Globus pallidus (tissue), 1 donor: ENCODE measurements around the gene GID8.
"Not testable (repeated sequence)": the region's sequence is repeated elsewhere in the genome, so short reads cannot be mapped to it uniquely, and the experiment has no call there.

Experiments used
- DNase-seq: peaks from one replicate; pipeline ENCODE4 v3.0.0-alpha.2; 2015; ENCODE audit warnings: low spot score

Gene GID8

DNA sequence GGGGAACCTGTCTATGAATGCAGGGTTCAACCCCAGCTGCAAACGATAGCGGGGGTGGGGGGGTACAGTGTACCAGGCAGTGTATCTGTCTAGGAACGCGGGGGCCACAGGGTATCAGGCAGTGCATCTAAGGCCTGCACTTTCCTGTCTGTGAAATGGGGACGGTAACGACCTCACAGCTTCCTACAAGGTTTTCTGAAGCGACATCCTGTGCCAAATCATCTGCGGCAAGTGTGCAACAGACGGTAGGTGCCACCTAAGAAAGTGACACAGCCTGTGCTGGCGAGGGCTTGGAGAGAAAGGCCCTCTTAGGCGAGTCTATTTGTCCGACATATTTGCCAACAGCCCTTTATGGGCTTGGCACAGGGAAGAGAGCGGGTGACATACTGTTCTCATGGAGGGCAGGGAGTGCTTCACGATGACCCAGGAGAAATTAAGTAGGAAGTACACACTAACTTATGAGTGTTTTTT lies 15.5 kb upstream of the GID8 start:
- no peak for DNase-seq

DNA sequence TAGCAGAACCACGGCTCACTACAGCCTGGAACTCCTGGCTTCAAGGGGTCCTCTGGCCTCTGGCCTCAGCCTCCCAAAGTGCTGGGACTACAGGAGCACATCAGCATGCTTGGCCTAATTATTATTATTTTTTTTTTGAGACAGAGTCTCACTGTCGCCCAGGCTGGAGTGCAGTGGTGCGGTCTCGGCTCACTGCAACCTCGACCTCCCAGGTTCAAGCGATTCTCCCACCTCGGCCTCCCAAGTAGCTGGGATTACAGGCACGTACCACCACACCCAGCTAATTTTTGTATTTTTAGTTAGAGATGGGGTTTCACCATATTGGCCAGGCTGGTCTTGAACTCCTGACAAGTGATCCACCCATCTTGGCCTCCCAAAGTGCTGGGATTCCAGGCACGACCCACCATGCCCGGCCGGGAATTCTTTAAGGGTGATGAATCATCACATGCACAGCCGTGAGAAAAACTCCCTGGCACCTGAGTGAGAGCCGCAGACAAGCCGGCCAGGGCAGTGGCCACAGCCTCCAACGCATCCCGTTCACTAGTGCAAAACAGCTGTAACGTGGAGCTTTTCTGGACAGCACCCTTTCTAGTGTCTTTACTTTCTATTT lies 14.8 kb upstream of the GID8 start:
- DNase-seq, result not testable (repeated sequence)

GRCh38 chr20:62923669-62924441 lies 14.1 kb upstream of the GID8 start:
- no peak for DNase-seq

DNA sequence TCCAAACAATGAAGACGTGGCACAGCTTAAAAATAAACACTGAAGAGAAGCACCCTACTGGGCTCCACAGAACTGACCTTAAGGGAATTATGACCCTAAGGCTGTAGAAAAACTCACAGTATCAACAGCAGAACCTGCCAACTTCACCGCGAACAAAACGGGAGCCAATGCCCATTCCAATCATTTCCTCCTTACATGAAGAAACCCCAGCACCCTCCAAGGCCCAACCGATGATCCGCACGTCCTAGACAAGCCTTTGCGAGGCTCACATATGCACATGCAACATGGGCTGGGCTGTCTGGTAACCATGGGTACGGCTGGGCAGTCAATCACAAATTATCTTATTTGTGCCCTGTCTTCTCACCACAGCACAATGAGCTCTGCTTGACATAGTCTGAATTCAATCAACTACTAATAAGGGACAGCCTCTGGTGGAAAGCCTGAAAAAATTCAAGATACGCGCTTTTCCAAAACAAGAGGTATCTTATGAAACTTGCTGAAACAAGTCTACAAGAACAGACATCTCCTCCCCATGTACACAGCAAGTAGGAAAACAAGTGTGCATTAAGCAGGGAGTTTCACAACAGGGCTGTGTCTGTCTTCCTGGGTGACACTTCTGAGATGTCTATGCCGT lies 13.4 kb upstream of the GID8 start:
- DNase-seq, result no peak

DNA sequence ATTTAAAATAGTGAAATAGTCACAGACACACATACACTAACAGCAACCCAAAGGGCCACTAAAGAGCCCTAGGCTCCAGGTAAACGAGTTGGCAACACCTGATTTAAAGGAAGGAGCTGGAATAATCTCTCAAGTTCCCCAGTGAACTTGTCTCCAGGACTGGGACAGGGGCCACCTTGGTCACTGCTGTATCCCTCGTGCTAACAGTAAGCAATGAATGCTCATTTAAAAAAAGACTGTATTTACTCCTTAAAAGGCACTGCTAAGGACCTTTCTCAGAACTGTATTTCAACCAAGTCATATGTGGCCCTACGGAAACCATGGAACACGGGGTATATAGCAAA lies 12.9 kb upstream of the GID8 start:
- DNase-seq, result no peak

- peak; percentile 8 for DNase-seq
Measured at GRCh38 chr20:62925420-62926228, 12.3 kb upstream of the GID8 start.

- peak; percentile 86 for DNase-seq
Measured at GRCh38 chr20:62926229-62927127, 11.5 kb upstream of the GID8 start, which contains the start of gene DIDO1. TSS of gene DIDO1 (minus strand) at chr20:62926505.

DNA sequence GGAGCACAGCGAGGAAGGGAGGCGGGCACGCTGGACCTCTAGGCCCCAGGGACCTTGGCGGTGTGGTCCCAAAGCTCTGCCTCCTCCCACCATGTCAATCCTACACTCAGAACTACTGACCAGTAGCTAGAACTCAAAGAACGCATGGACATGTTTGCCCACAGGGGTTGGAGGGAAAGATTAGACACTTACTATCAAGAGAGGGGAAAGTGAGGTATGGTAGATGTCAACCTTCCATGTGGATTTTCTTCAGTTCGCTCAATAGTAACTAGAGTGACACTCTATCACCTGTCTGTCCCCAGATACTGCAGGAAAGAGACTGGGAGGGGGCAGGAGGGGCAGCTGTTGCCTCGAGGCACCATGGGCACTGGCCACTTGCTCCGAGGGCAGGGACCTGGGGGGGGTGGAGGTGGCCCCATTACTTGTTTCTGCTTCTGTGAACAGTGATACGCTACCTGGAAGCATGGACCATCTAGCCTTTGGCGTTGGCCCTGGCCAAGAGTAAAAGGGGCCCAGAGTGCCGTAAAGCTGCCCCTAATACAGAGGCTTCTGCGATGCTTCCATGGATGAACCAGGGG lies 10.7 kb upstream of the GID8 start:
- DNase-seq, result no peak

GRCh38 chr20:62928246-62928939 lies 9.6 kb upstream of the GID8 start:
- no peak for DNase-seq

DNA sequence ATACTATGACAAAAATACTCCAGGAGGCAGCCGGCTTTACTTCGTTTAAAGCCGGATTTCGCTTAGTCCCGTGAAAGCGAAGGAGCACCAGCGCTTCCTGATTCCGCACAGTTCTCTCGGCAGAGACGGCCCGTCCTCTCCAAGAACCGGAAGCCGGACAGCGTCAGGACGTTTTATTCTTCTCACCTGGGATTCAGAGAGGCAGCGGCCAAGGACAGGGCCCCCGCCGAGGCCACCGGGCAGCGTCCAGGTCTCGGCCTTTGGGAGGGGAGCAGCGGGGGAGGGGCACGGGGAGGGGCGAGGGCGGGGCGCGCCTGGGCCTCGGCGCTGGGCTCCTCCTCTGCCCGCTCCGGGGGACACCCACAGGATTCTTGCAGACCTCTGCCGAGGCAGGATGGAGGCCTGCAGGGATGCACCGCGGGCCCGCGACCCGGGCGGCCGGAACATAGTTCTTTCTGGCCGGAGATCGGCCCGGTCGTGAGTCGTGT lies 8.9 kb upstream of the GID8 start:
- peak; percentile 25 for DNase-seq

DNA sequence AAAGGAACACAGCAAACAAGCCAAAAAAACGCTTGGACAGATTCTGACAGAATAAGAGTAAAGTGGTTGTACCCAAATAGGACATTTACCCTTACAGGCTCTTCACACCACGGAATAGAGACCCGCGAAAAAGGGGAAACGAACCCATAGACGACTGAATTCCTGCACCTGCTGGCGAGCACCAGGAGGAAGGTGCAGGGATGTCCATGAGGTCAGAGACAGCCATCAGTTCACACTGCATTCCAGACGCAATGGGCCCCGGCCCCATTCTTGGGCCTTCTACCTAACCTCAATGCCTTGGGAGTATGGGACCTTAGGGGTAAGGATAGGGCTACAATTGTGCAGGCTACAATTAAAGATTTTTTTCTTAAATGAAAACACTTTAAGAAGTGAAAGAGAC lies 6.5 kb upstream of the GID8 start:
- DNase-seq, result no peak

GRCh38 chr20:62933966-62934365 lies 4.0 kb upstream of the GID8 start:
- no peak for DNase-seq

DNA sequence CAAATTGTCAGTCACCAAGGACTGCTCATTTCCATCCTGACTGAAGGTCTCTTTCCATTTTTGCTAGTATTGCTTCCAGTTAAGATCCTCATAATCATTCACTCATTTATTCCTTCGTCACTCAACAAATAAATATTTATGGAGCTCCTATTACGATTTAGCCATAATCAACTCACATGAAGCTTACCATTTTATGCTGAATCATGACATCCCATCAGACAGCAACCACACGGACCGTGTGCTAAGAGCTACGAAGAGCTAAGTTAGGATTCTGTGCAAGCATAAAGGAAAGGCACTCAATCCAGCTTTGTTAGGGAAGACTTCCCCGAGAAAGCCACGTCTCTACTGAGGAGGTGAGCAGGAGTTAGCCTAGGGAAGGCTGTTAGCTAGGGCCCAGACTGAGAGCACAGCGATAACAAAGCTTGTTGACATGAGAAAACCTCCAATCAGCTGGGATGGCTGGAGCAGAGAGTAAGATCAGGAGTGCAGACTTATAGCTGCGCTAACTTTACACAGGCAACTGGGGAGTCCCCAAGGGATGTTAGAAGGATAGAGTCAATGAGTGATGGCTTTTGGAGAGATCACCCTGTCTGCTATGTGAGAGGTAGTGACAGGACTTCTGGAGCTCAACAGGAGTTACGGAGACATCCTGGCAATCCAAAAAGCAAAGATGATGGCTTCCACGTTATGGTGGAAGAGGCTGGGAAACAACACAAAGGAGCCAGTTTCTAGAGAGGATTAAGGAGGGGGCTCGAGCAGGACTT lies 2.6 kb upstream of the GID8 start:
- no peak for DNase-seq

DNA sequence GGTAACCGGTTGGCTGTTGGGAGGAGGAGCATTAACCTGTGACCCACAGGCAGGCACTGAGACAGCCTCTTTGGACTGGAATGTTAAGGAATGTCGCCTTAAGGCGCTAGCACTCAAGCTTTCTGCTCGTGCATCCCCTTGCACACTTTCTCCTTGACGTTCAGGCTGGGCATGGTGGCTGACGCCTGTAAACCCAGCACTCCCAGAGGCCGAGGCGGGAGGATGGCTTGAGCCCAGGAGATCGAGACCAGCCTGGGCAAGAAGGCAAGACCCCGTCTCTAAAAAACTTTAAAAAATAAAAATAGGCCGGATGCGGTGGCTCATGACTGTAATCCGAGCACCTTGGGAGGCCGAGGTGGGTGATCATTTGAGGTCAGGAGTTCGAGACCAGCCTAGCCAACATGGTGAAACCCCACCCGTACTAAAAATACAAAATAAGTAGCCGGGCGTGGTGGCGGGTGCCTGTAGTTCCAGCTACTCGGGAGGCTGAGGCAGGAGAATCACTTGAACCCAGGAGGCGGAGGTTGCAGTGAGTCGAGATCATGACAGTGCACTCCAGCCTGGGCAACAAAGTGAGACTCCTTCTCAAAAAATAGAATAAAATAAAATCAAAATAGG lies 1.9 kb upstream of the GID8 start:
- no peak for DNase-seq

DNA sequence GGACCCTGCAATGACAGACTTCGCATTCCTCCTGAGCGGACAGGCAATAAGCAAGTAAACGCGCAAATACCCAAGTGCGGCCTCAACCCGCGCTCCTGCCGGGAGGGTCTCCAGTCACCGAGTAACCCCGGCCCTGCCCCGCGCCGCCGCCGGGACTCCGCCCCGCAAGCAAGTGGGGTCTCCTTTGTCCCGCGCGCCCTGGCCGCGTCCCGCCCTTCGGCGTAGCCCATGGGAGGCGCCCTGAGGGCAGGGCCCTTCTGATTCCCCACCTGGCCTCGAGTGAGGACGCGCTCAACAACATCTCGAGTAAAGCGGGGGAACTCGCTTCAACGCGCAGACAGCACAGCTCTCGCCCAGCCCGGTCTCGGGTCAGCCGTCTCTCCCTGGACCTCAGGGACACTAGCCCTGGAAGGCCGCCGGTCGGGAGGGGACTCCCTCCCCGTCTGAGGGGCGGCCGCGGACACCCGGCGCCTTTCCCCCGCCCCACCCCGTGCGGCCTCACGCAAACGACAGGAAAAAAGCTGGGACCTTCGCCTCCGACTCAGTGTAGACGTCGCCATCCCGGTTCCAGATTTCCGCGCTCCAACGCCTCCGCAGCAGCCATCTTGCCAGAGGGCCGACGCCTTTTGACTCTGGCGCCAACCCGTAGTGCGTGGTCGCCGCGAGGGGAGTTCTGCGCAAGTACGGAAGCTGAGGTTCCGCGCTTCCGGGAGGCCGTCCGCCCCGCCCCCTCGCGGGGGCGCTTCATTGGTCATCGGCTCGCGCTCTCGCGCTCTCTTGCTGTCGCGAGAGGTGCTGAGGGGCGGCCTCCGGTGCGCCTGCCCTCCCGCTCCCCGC lies 461 bp upstream of the GID8 start:
- peak; percentile 90 for DNase-seq

DNA sequence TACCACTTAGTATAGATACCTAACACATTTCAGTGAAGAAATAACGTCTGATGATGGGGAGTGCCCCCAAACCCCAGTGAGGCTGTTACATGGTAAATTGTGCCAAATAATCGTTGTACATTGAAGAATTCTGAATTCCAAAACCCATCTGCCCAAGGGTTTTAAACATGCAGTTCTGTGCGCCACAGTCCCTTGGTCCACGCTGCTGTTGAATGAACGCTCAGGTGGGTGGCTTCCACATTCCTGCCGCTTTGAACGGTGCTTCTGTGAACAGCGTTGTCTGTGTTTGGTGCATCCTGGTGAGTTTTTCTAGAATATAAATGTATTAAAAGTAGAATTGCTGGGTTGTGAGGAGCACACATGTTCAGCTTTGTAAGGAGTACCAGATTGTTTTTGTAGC lies 2.9 kb downstream of the GID8 start:
- no peak for DNase-seq

DNA sequence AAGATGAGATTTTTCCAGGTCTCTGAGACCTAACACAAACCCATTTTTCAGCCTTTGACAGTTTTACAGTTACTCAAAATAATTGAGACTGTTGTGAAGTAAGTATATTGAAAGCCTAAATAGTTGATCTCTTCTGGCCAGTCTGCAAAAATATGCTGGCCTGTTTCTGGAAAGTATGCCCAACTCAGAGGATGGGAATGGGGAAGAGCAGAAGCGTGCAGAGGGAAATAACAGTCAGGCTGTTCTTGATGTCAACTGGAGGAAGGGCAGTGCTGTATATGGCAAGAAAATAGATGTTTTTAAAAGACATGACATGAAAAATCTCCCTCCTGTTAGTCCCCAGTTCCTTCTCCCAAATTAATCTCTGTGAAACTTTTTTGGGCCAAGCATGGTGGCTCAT lies 3.8 kb downstream of the GID8 start:
- no peak for DNase-seq

- no peak for DNase-seq
Measured at GRCh38 chr20:62942456-62942855, 4.5 kb downstream of the GID8 start.
